Neural crest cell (in vitro differentiated cells): ENCODE results near the gene EVA1C. TPM values are rescaled to one million over a fixed set of nuclear protein-coding genes. Genes with fewer than 3 reads are reported as not detected.

Experiments used
- DNase-seq: peaks from one replicate; pipeline ENCODE4 v3.0.0; 2021; ENCODE audit warnings: low read depth, mixed read lengths, low spot score
- H3K27ac Mint-ChIP-seq: one replicate; pipeline ENCODE4 v1.8.0; 2021; ENCODE audit warnings: mild to moderate bottlenecking, mixed read lengths; ENCODE audit not compliant: unreplicated experiment
- H3K27me3 Mint-ChIP-seq: 2 replicates; pipeline ENCODE4 v1.8.0; 2021; ENCODE audit warnings: low read depth, mild to moderate bottlenecking, mixed read lengths
- H3K36me3 Mint-ChIP-seq: 2 replicates; pipeline ENCODE4 v1.8.0; 2021; ENCODE audit warnings: low read depth, mild to moderate bottlenecking, mixed read lengths
- H3K4me1 Mint-ChIP-seq: 2 replicates; pipeline ENCODE4 v1.8.0; 2021; ENCODE audit warnings: mixed read lengths
- H3K4me3 Mint-ChIP-seq: one replicate; pipeline ENCODE4 v1.8.0; 2021; ENCODE audit warnings: mild to moderate bottlenecking, mixed read lengths
- H3K9me3 Mint-ChIP-seq: 2 replicates; pipeline ENCODE4 v1.8.0; 2021; ENCODE audit warnings: mixed read lengths
- CTCF ChIP-seq: fragments of 200-600 bp; sonication (generic); conservative IDR thresholded peaks from 2 replicates; pipeline ENCODE4 v1.5.0; 2021; ENCODE audit warnings: antibody characterized with exemption, mild to moderate bottlenecking
- total RNA-seq: library from RNA; stranded (reverse); gene quantifications from 2 replicates; pipeline ENCODE4 v1.2.1, GENCODE V29; 2021

The EVA1C gene
- total RNA-seq, 1 donor from 2014 or later: not detected

- no peak for DNase-seq
- no peaks in the 10 kb centered on the region for H3K36me3 Mint-ChIP-seq
- H3K4me3 Mint-ChIP-seq: no peak overlapping the region
- no peak overlapping the region for H3K27ac Mint-ChIP-seq
- H3K9me3 Mint-ChIP-seq: no peaks in the 10 kb centered on the region
- no peak for TF ChIP-seq CTCF
- H3K4me1 Mint-ChIP-seq: peaks cover 11% of the 10 kb centered on the region
- H3K27me3 Mint-ChIP-seq: peaks cover 47% of the 10 kb centered on the region
These were observed 6.1 kb upstream of the EVA1C start for GRCh38 chr21:32406405-32406804.

DNA sequence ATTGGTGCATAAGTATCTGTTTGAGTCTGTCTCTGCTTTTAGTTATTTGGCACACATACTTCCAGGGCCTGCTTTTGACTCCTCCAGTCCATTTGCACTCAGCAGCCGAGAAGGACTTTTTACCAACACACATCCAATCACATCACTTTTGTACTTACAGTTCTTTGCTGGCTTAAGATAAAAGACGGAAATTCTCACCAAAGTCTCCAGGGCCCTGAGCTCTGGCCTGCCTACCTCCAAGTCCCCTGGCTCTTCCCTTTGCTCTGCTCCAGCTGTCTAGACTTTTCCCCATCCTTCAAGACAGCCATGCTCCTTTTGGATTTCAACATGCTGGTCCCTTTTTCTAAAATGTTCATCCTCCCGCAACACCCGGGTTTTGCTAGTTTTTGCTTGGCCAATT lies 2.2 kb upstream of the EVA1C start:
- Mint-ChIP-seq H3K4me1 (peaks cover 22% of the 10 kb centered on the region), H3K27me3 (peaks cover 69% of the 10 kb centered on the region), H3K36me3 (no peaks in the 10 kb centered on the region), H3K4me3 (no peak overlapping the region), H3K27ac (no peak overlapping the region), H3K9me3 (no peaks in the 10 kb centered on the region)
- no peak for DNase-seq
- TF ChIP-seq CTCF: no peak

DNA sequence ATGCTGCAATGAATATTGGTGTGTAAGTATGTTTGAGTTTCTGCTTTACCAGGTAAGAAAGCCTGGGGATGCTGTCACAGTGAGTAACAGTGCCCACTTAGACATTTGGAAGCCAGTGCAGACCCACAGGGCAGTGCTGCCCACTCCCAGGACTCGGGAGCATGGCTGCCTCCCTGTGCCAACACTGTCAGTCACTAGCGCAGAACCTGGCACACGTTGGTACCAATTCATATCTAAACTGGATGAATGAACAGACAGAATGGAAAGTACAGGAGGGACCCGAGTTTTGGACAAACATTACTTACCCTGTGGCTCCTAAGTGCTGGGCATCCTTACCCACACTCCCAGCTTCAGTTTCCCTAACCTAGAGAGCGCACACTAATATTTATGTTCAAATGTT lies 1.6 kb upstream of the EVA1C start:
- H3K27me3 Mint-ChIP-seq: peaks cover 75% of the 10 kb centered on the region
- no peak for DNase-seq
- H3K4me3 Mint-ChIP-seq: peak overlapping the region; percentile 39
- no peak for TF ChIP-seq CTCF
- H3K27ac Mint-ChIP-seq: no peak overlapping the region
- peaks cover 29% of the 10 kb centered on the region for H3K4me1 Mint-ChIP-seq
- no peaks in the 10 kb centered on the region for H3K9me3 Mint-ChIP-seq
- H3K36me3 Mint-ChIP-seq: no peaks in the 10 kb centered on the region

GRCh38 chr21:32411350-32412161 lies 950 bp upstream of the EVA1C start:
- no peak for DNase-seq
- peaks cover 80% of the 10 kb centered on the region for H3K27me3 Mint-ChIP-seq
- no peaks in the 10 kb centered on the region for H3K36me3 Mint-ChIP-seq
- H3K9me3 Mint-ChIP-seq: no peaks in the 10 kb centered on the region
- H3K4me1 Mint-ChIP-seq: peaks cover 30% of the 10 kb centered on the region
- no peak overlapping the region for H3K27ac Mint-ChIP-seq
- peak overlapping the region; percentile 81 for H3K4me3 Mint-ChIP-seq
- no peak for TF ChIP-seq CTCF

- H3K27ac Mint-ChIP-seq: no peak overlapping the region
- no peak for DNase-seq
- H3K27me3 Mint-ChIP-seq: peaks cover 78% of the 10 kb centered on the region
- peak overlapping the region; percentile 82 for H3K4me3 Mint-ChIP-seq
- TF ChIP-seq CTCF: no peak
- H3K4me1 Mint-ChIP-seq: peaks cover 30% of the 10 kb centered on the region
- H3K36me3 Mint-ChIP-seq: no peaks in the 10 kb centered on the region
- H3K9me3 Mint-ChIP-seq: no peaks in the 10 kb centered on the region
These were observed 554 bp downstream of the EVA1C start for GRCh38 chr21:32413015-32413504.
